Epidermal melanocyte (primary cell): Measurements from ENCODE around the gene CNTN5.

Experiments used
- DNase-seq: peaks from one replicate; pipeline ENCODE4 v3.0.0; 2011; ENCODE audit warnings: low spot score; ENCODE audit not compliant: insufficient read length

Gene CNTN5

GRCh38 chr11:100066399-100066798 is 1045.7 kb downstream of the CNTN5 start:
- DNase-seq, result no peak

GRCh38 chr11:100068116-100068515 is 1047.4 kb downstream of the CNTN5 start:
- no peak for DNase-seq

- no peak for DNase-seq
Measured at GRCh38 chr11:100072131-100072530, 1051.4 kb downstream of the CNTN5 start.

GRCh38 chr11:100080381-100080780 is 1059.6 kb downstream of the CNTN5 start:
- DNase-seq, result no peak

- DNase-seq, result no peak
Measured at GRCh38 chr11:100080821-100081220, 1060.1 kb downstream of the CNTN5 start.

GRCh38 chr11:100093698-100094097 is 1072.9 kb downstream of the CNTN5 start:
- no peak for DNase-seq

- no peak for DNase-seq
Measured at GRCh38 chr11:100094121-100094865, 1073.5 kb downstream of the CNTN5 start.

- DNase-seq, result no peak
Measured at GRCh38 chr11:100095809-100096208, 1075.1 kb downstream of the CNTN5 start.

GRCh38 chr11:100098560-100098959 is 1077.8 kb downstream of the CNTN5 start:
- DNase-seq, result no peak

GRCh38 chr11:100105255-100105981 is 1084.7 kb downstream of the CNTN5 start:
- DNase-seq, result no peak

- DNase-seq, result no peak
Measured at GRCh38 chr11:100105982-100106358, 1085.2 kb downstream of the CNTN5 start.

GRCh38 chr11:100119176-100119575 is 1098.4 kb downstream of the CNTN5 start:
- DNase-seq, result no peak

GRCh38 chr11:100133114-100133513 is 1112.4 kb downstream of the CNTN5 start:
- no peak for DNase-seq

GRCh38 chr11:100141201-100141600 is 1120.5 kb downstream of the CNTN5 start:
- no peak for DNase-seq

- DNase-seq, result no peak
Measured at GRCh38 chr11:100151944-100152343, 1131.2 kb downstream of the CNTN5 start.

- no peak for DNase-seq
Measured at GRCh38 chr11:100152766-100153165, 1132.0 kb downstream of the CNTN5 start.

- no peak for DNase-seq
Measured at GRCh38 chr11:100163471-100163870, 1142.7 kb downstream of the CNTN5 start.

GRCh38 chr11:100174881-100175280 is 1154.1 kb downstream of the CNTN5 start:
- no peak for DNase-seq

- DNase-seq, result no peak
Measured at GRCh38 chr11:100176456-100176855, 1155.7 kb downstream of the CNTN5 start.

GRCh38 chr11:100177651-100178050 is 1156.9 kb downstream of the CNTN5 start:
- DNase-seq, result no peak

GRCh38 chr11:100182350-100182749 is 1161.6 kb downstream of the CNTN5 start:
- no peak for DNase-seq

- no peak for DNase-seq
Measured at GRCh38 chr11:100182927-100183326, 1162.2 kb downstream of the CNTN5 start.

- no peak for DNase-seq
Measured at GRCh38 chr11:100185588-100185987, 1164.8 kb downstream of the CNTN5 start.
